22Rv1 (cell line): ENCODE results near the gene DELE1.

Experiments
- CTCF ChIP-seq: fragments of 450-650 bp; IDR thresholded peaks from 2 replicates; pipeline ENCODE4 v1.5.1; 2017; ENCODE audit warnings: mild to moderate bottlenecking
- ZFX ChIP-seq: fragments of 450-650 bp; IDR thresholded peaks from 2 replicates; pipeline ENCODE4 v1.6.1; 2017; ENCODE audit warnings: antibody characterized with exemption, borderline replicate concordance

DNA sequence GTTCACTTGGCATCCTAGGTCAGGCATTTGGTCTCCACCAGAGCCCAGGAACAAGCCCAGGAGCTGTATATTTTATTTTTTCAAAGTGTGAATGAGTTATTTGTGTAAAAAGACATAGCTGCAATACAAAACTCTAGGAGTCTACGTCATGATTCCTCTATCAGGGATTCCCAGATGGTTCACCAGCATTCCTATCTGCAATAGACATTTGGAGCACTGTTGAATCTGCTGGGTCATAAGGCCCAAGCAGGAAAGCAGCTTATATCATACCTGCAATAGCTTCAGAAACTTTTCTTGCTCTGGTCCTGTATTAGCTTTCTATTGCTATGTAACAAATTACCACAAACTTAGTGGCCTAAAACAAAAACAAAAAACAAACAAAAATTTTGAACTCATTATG is 16.7 kb upstream of the DELE1 start:
- TF ChIP-seq CTCF, result no peak
- TF ChIP-seq ZFX, result no peak
